MM.1S (cell line): ENCODE measurements around the gene LTV1.
"Not testable (repeated sequence)": the region's sequence is repeated elsewhere in the genome, so short reads cannot be mapped to it uniquely, and the experiment has no call there.

Experiments
- DNase-seq: peaks from one replicate; pipeline ENCODE4 v3.0.0-alpha.2; 2015
- H2AFZ ChIP-seq: fragments of 300-600 bp; sonication (generic); 2 replicates; pipeline ENCODE4 v1.6.0; 2016; ENCODE audit warnings: antibody characterized with exemption, low read length
- H3F3A ChIP-seq: fragments of 300-600 bp; sonication (generic); 2 replicates; pipeline ENCODE4 v1.6.1; 2016; ENCODE audit warnings: mild to moderate bottlenecking, antibody characterized with exemption, low read length, moderate library complexity, mixed read lengths; ENCODE audit not compliant: insufficient read depth
- H3K27ac ChIP-seq: fragments of 300-600 bp; sonication (generic); 2 replicates; pipeline ENCODE4 v1.5.1; 2016; ENCODE audit warnings: mild to moderate bottlenecking, low read length
- H3K27me3 ChIP-seq: fragments of 300-600 bp; sonication (generic); replicated peaks from 2 replicates; pipeline ENCODE4 v1.6.0; 2016; ENCODE audit warnings: low read length; ENCODE audit not compliant: insufficient read depth
- H3K36me3 ChIP-seq: fragments of 300-600 bp; sonication (generic); replicated peaks from 2 replicates; pipeline ENCODE4 v1.6.1; 2016; ENCODE audit warnings: mild to moderate bottlenecking, low read length, mixed read lengths; ENCODE audit not compliant: insufficient read depth
- H3K4me1 ChIP-seq: fragments of 300-600 bp; sonication (generic); 2 replicates; pipeline ENCODE4 v1.6.1; 2016; ENCODE audit warnings: low read length, mixed read lengths
- H3K4me2 ChIP-seq: fragments of 300-600 bp; sonication (generic); 2 replicates; pipeline ENCODE4 v1.6.0; 2016; ENCODE audit warnings: low read depth, low read length
- H3K4me3 ChIP-seq: fragments of 300-600 bp; sonication (generic); 2 replicates; pipeline ENCODE4 v1.5.1; 2016; ENCODE audit warnings: low read length, mixed read lengths
- H3K79me2 ChIP-seq: fragments of 300-600 bp; sonication (generic); 2 replicates; pipeline ENCODE4 v1.6.1; 2016; ENCODE audit warnings: mixed run types, low read length, mixed read lengths
- H3K9ac ChIP-seq: fragments of 300-600 bp; sonication (generic); 2 replicates; pipeline ENCODE4 v1.6.1; 2016; ENCODE audit warnings: low read length, mixed read lengths
- H3K9me2 ChIP-seq: fragments of 300-600 bp; sonication (generic); replicated peaks from 2 replicates; pipeline ENCODE4 v1.6.1; 2016; ENCODE audit warnings: mild to moderate bottlenecking, low read length, mixed read lengths; ENCODE audit not compliant: insufficient read depth
- H3K9me3 ChIP-seq: fragments of 300-600 bp; sonication (generic); replicated peaks from 2 replicates; pipeline ENCODE4 v1.6.1; 2016; ENCODE audit warnings: mild to moderate bottlenecking, low read length, mixed read lengths; ENCODE audit not compliant: insufficient read depth
- H4K20me1 ChIP-seq: fragments of 300-600 bp; sonication (generic); 2 replicates; pipeline ENCODE4 v1.6.1; 2016; ENCODE audit warnings: mild to moderate bottlenecking, low read length, moderate library complexity, mixed read lengths; ENCODE audit not compliant: insufficient read depth
- EZH2 ChIP-seq: fragments of 300-600 bp; sonication (generic); optimal IDR thresholded peaks from 2 replicates; pipeline ENCODE3; 2017; ENCODE audit warnings: low read depth, mild to moderate bottlenecking, antibody characterized with exemption, low read length, mixed read lengths
- EZH2phosphoT487 ChIP-seq: fragments of 300-600 bp; sonication (generic); IDR thresholded peaks from 2 replicates; pipeline ENCODE4 v1.6.1; 2018; ENCODE audit warnings: antibody characterized with exemption, low read length
- TF ChIP-seq, protein P1 (sequence below): fragments of 300-600 bp; sonication (generic); IDR thresholded peaks from 2 replicates; pipeline ENCODE4 v1.5.1; 2016; ENCODE audit warnings: antibody characterized with exemption, low read length, mixed read lengths

LTV1 gene

DNA sequence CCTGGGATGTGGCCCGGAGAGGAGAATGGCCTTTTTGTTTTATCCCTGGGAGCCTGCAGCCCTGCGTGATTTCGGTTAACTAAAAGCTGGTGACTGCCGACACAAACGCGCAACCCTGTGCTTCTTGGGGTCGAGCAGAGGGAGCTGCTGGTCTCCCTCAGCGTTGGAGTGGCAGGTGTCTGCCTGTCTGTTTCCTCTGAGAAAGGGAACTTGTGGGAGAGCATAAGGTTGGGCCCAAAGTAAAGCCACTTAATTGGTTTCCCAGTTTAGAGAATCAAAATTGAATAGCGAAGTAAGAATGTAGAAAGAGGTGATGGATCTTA, 500 bp downstream of the LTV1 start:
- H2AFZ ChIP-seq = peak overlapping the region; percentile 57; the same call in 1 of the 2 replicates

DNA sequence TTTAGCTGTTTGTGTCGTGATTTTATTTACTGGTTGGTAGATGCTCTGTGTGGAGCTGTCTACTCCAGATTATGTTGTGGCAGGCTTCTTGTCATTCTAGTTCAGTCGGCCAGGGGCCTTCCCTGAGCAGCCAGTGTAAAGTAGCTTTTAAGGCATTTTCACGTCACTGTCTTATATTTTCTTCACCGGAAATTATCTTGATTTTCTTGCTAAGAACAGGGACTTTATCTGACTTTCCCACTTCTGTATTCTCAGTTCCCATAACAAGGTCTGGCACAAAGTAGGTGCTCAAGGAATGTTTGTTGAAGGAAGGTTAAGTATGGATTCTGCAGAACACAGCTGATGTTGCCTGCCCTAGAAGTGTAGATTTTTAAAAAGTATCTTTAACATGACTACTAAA, 868 bp downstream of the LTV1 start:
- no peaks in the 10 kb centered on the region for H3K4me1 ChIP-seq
- H3K27me3 ChIP-seq = no peaks in the 10 kb centered on the region
- no peaks in the 10 kb centered on the region for H4K20me1 ChIP-seq
- H3K9me3 ChIP-seq = no peaks in the 10 kb centered on the region
- TF ChIP-seq, protein P1, sequence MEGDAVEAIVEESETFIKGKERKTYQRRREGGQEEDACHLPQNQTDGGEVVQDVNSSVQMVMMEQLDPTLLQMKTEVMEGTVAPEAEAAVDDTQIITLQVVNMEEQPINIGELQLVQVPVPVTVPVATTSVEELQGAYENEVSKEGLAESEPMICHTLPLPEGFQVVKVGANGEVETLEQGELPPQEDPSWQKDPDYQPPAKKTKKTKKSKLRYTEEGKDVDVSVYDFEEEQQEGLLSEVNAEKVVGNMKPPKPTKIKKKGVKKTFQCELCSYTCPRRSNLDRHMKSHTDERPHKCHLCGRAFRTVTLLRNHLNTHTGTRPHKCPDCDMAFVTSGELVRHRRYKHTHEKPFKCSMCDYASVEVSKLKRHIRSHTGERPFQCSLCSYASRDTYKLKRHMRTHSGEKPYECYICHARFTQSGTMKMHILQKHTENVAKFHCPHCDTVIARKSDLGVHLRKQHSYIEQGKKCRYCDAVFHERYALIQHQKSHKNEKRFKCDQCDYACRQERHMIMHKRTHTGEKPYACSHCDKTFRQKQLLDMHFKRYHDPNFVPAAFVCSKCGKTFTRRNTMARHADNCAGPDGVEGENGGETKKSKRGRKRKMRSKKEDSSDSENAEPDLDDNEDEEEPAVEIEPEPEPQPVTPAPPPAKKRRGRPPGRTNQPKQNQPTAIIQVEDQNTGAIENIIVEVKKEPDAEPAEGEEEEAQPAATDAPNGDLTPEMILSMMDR = no peak
- TF ChIP-seq EZH2phosphoT487 (no peak), EZH2 (no peak)
- no peaks in the 10 kb centered on the region for H3F3A ChIP-seq
- peaks cover 37% of the 10 kb centered on the region for H3K79me2 ChIP-seq
- no peaks in the 10 kb centered on the region for H3K9me2 ChIP-seq
- H3K4me3 ChIP-seq = peak overlapping the region; percentile 88
- H2AFZ ChIP-seq = 0 out of 2 replicates have a peak overlapping the region, but pooled peaks have one; percentile 57
- H3K27ac ChIP-seq = peak overlapping the region; percentile 62; the same call in 1 of the 2 replicates
- H3K4me2 ChIP-seq = peak overlapping the region; percentile 61
- no peaks in the 10 kb centered on the region for H3K36me3 ChIP-seq
- DNase-seq = no peak
- peak overlapping the region; percentile 93 for H3K9ac ChIP-seq

More for the DNA sequence above, 500 bp downstream of the LTV1 start:
- Histone ChIP-seq H3K9ac (peak overlapping the region; percentile 93), H3K27ac (peak overlapping the region; percentile 62; the same call in 1 of the 2 replicates), H3K4me2 (peak overlapping the region; percentile 61), H3F3A (no peaks in the 10 kb centered on the region), H3K9me3 (no peaks in the 10 kb centered on the region), H3K79me2 (peaks cover 35% of the 10 kb centered on the region), H3K27me3 (no peaks in the 10 kb centered on the region), H3K36me3 (no peaks in the 10 kb centered on the region), H4K20me1 (no peaks in the 10 kb centered on the region), H3K9me2 (no peaks in the 10 kb centered on the region), H3K4me3 (peak overlapping the region; percentile 88), H3K4me1 (no peaks in the 10 kb centered on the region)
- TF ChIP-seq, protein P1 = no peak
- DNase-seq = no peak

DNA sequence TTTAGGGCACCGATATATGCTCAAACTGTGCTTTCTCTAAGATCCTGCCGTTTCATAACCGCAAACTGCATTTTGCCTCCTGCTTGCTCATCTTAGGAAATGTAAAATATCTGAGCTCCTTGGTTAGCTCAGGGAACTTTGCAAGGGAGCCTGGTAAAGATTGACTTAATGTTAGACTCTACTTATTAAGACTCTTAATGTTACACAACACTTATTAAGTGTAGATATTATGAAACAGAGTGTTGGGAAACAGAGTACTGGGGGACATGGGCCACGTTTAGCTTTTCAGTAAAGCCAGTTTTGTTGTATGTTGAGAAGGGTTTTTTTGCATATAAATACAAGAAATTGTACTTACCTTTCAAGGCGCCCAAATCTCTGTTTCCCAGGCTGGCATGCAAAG, 1.9 kb downstream of the LTV1 start:
- Histone ChIP-seq H3K27ac (no peak overlapping the region), H3K27me3 (no peaks in the 10 kb centered on the region), H3K79me2 (peaks cover 40% of the 10 kb centered on the region), H2AFZ (no peak overlapping the region), H3K4me1 (no peaks in the 10 kb centered on the region), H3F3A (no peaks in the 10 kb centered on the region), H3K9ac (no peak overlapping the region), H3K4me2 (no peak overlapping the region), H4K20me1 (no peaks in the 10 kb centered on the region), H3K9me2 (no peaks in the 10 kb centered on the region), H3K36me3 (no peaks in the 10 kb centered on the region), H3K4me3 (no peak overlapping the region), H3K9me3 (no peaks in the 10 kb centered on the region)
- TF ChIP-seq EZH2 (no peak), EZH2phosphoT487 (no peak)
- TF ChIP-seq, protein P1 = no peak
- DNase-seq = no peak

DNA sequence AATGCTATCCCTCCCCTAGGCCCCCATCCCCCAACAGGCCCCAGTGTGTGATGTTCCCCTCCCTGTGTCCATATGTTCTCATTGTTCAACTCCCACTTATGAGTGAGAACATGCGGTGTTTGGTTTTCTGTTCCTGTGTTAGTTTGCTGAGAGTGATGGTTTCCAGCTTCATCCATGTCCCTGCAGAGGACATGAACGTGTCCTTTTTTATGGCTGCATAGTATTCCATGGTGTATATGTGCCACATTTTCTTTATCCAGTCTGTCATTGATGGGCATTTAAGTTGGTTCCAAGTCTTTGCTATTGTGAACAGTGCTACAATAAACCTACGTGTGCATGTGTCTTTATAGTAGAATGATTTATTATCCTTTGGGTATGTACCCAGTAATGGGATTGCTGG, 8.6 kb downstream of the LTV1 start:
- not testable (repeated sequence) for H4K20me1 ChIP-seq, H3K27me3 ChIP-seq, H3K4me2 ChIP-seq, DNase-seq, H3K9me2 ChIP-seq, H3K9ac ChIP-seq, H2AFZ ChIP-seq, H3F3A ChIP-seq, H3K36me3 ChIP-seq, H3K4me1 ChIP-seq, H3K9me3 ChIP-seq, H3K27ac ChIP-seq, H3K4me3 ChIP-seq
- H3K79me2 ChIP-seq = peaks cover 11% of the 10 kb centered on the region

DNA sequence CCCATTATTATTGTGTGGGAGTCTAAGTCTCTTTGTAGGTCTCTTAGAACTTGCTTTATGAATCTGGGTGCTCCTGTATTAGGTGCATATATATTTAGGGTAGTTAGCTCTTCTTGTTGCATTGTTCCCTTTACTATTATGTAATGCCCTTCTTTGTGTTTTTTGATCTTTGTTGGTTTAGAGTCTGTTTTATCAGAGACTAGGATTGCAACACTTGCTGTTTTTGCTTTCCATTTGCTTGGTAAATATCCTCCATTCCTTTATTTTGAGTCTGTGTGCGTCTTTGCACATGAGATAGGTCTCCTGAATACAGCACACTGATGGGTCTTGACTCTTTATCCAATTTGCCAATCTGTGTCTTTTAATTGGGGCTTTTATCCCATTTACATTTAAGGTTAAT, 11.9 kb downstream of the LTV1 start:
- H3F3A ChIP-seq, H2AFZ ChIP-seq, H3K9me2 ChIP-seq, H3K4me2 ChIP-seq, H3K27me3 ChIP-seq, H3K4me1 ChIP-seq, H3K79me2 ChIP-seq, H3K36me3 ChIP-seq, H3K9me3 ChIP-seq, H3K4me3 ChIP-seq, H4K20me1 ChIP-seq, H3K27ac ChIP-seq, DNase-seq, H3K9ac ChIP-seq: not testable (repeated sequence)

DNA sequence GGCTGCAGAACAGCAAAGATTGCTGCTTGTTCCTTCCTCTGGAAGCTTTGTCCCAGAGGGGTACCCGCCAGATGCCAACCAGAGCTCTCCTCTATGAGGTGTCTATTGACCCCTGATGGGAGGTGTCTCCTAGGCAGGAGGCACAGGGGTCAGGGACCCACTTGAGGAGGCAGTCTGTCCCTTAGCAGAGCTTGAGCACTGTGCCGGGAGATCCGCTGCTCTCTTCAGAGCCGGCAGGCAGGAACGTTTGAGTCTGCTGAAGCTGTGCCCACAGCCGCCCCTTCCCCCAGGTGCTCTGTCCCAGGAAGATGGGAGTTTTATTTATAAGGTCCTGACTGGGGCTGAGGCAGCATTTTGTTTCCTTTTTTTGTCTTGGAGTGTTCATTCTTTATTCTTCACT, 13.6 kb downstream of the LTV1 start:
- not testable (repeated sequence) for H3K36me3 ChIP-seq, H3K27me3 ChIP-seq, H3K9me3 ChIP-seq, DNase-seq, H4K20me1 ChIP-seq, H3K27ac ChIP-seq, H3K9ac ChIP-seq, H2AFZ ChIP-seq, H3K9me2 ChIP-seq, H3K4me1 ChIP-seq, H3K4me2 ChIP-seq, H3K79me2 ChIP-seq, H3K4me3 ChIP-seq, H3F3A ChIP-seq
